Neural progenitor cell (in vitro differentiated cells): ENCODE data around the gene SGPP1.

Experiments used
- CTCF ChIP-seq: fragments of 200-600 bp; sonication (generic); IDR thresholded peaks from 2 replicates; pipeline ENCODE4 v1.5.1; 2017; ENCODE audit warnings: antibody characterized with exemption, mild to moderate bottlenecking
- EZH2 ChIP-seq: fragments of 200-600 bp; sonication (generic); IDR thresholded peaks from 2 replicates; pipeline ENCODE4 v1.6.1; 2017; ENCODE audit warnings: antibody characterized with exemption, mild to moderate bottlenecking, moderate library complexity
- EZH2phosphoT487 ChIP-seq: fragments of 200-600 bp; sonication (generic); IDR thresholded peaks from 2 replicates; pipeline ENCODE4 v1.6.1; 2017; ENCODE audit warnings: antibody characterized with exemption

DNA sequence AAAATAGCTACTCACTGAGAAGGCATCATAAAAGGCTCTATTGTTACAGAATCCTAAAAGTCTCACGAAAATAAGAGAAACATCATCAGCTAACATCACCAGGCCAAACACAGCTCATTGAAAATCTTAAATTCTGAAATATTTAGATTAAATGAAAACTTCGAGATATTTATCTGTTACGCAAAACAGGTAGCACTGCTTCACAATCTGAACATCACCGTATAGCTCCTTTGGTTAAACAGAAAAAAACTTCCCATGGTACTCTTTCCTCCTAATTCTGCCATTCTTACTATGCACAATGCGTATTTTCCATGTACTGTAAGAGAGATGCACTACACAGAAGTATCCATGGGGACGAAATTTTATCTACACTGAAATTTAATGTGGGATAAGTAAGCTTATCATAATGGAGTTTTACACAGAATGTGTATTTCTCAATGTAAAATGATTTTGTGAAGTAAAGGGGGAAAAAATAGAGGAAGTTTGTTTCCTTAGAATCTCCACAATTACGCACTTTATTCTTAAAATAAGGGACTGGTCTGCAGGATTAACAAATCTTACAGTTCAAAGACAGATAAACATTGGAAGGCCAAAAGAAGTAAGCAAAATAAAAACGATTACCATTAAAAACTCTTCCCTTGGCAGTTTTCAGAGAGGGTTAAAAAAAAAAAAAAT lies 1.9 kb downstream of the SGPP1 start:
- no peak for TF ChIP-seq CTCF
- no peak for TF ChIP-seq EZH2phosphoT487
- TF ChIP-seq EZH2 = no peak
